Caco-2 (cell line): Measurements from ENCODE around the gene KLRC3. TPM values are rescaled to one million over a fixed set of nuclear protein-coding genes. Genes with fewer than 3 reads are reported as not detected.
"Not testable (repeated sequence)": the region's sequence is repeated elsewhere in the genome, so short reads cannot be mapped to it uniquely, and the experiment has no call there.

Experiments
- BruUV-seq: library from RNA; stranded (reverse); fragments of 400-500 nt; replicated peaks from 2 replicates; lab custom pipeline; 2021; lab: Mats Ljungman, UMichigan
- CTCF ChIA-PET: fragments of 300-600 bp; sonication (Branson Sonifier 250); formaldehyde crosslinking; loops from one replicate; lab custom pipeline; 2022; ENCODE audit warnings: antibody characterized with exemption; lab: Charles Lee
- POLR2A ChIA-PET: fragments of 300-600 bp; sonication (Branson Sonifier 250); formaldehyde crosslinking; loops from one replicate; lab custom pipeline; 2022; ENCODE audit warnings: antibody characterized with exemption; lab: Charles Lee
- DNase-seq, 2 experiments: peaks; one replicate each; pipeline versions ENCODE4 v3.0.0 to v3.0.0-alpha.2; 2020 to 2022
- H3K27me3 ChIP-seq: replicated peaks from 2 replicates; pipeline ENCODE4 v1.6.0; 2011; ENCODE audit warnings: low read length; ENCODE audit not compliant: control insufficient read depth, insufficient read depth
- H3K36me3 ChIP-seq: 2 replicates; pipeline ENCODE4 v1.5.1; 2011; ENCODE audit warnings: low read length; ENCODE audit not compliant: control insufficient read depth, insufficient read depth
- H3K4me1 ChIP-seq: fragments of 250-450 bp; sonication (Bioruptor Pico); 2 replicates; pipeline ENCODE4 v1.5.1; 2020; ENCODE audit warnings: mild to moderate bottlenecking
- H3K4me3 ChIP-seq: 2 replicates; pipeline ENCODE4 v1.5.1; 2011; ENCODE audit warnings: low read depth, mild to moderate bottlenecking, control low read depth, low read length
- H3K9me3 ChIP-seq: fragments of 250-450 bp; sonication (Bioruptor Pico); 2 replicates; pipeline ENCODE4 v1.5.1; 2020; ENCODE audit warnings: mild to moderate bottlenecking, moderate library complexity
- H3K27ac Mint-ChIP-seq: one replicate; pipeline ENCODE4 v1.8.0; 2022; ENCODE audit warnings: mixed read lengths; ENCODE audit not compliant: unreplicated experiment
- H3K27me3 Mint-ChIP-seq: one replicate; pipeline ENCODE4 v1.8.0; 2022; ENCODE audit warnings: mixed read lengths; ENCODE audit not compliant: insufficient read depth, unreplicated experiment
- H3K36me3 Mint-ChIP-seq: one replicate; pipeline ENCODE4 v1.8.0; 2022; ENCODE audit warnings: mild to moderate bottlenecking, mixed read lengths; ENCODE audit not compliant: insufficient read depth, unreplicated experiment
- H3K4me1 Mint-ChIP-seq: one replicate; pipeline ENCODE4 v1.8.0; 2022; ENCODE audit warnings: low read depth, mixed read lengths; ENCODE audit not compliant: unreplicated experiment
- H3K4me3 Mint-ChIP-seq: one replicate; pipeline ENCODE4 v1.8.0; 2022; ENCODE audit warnings: mild to moderate bottlenecking, moderate library complexity, mixed read lengths; ENCODE audit not compliant: unreplicated experiment
- H3K9me3 Mint-ChIP-seq: one replicate; pipeline ENCODE4 v1.8.0; 2022; ENCODE audit warnings: mixed read lengths; ENCODE audit not compliant: unreplicated experiment
- intact Hi-C: fragments of 100-400 bp; cut with micrococcal nuclease; formaldehyde crosslinking; loops from one replicate; pipeline ENCODE4 v1.10.0; 2022; ENCODE audit not compliant: unreplicated experiment
- total RNA-seq: library from RNA; stranded (reverse); gene quantifications from 2 replicates; pipeline ENCODE4 v1.2.3, GENCODE V29; 2022

KLRC3 gene
- total RNA-seq, 1 experiment from 2014 or later = not detected

DNA sequence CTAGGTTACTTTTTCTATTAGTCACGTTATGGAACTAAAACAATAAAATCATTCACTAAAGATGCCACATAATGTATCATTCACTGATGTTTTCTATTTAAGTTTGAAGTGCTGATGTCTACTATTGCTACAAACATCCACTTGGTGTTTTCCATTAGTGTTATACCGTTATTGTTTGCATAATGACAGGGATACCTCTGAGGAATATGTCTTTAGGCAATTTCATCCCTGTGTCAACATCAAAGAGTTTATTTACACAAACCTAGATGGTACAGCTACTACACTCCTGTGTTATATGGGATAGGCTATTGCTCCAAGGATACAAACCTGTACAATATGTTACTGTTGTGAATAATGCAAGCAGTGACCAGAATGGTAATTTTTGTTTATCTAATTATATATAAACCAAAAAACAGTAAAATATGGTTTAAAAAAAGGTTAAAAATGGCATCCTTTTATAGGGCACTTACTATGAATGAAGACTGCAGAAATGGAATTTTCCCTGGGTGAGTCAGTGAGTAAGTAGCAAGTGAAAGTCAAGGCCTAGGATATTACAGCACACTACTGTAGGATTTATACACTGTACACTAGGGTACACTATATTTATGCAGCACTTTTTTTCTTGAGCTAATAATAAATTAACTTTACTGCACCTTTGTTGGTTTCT is 19.3 kb upstream of the KLRC3 start:
- H3K36me3 Mint-ChIP-seq, DNase-seq, H3K4me3 Mint-ChIP-seq, H3K4me3 ChIP-seq, BruUV-seq, POLR2A ChIA-PET, H3K4me1 ChIP-seq, H3K27me3 Mint-ChIP-seq, intact Hi-C loops, H3K9me3 ChIP-seq, H3K27ac Mint-ChIP-seq, H3K27me3 ChIP-seq, CTCF ChIA-PET, H3K36me3 ChIP-seq, H3K9me3 Mint-ChIP-seq, H3K4me1 Mint-ChIP-seq: not testable (repeated sequence)

DNA sequence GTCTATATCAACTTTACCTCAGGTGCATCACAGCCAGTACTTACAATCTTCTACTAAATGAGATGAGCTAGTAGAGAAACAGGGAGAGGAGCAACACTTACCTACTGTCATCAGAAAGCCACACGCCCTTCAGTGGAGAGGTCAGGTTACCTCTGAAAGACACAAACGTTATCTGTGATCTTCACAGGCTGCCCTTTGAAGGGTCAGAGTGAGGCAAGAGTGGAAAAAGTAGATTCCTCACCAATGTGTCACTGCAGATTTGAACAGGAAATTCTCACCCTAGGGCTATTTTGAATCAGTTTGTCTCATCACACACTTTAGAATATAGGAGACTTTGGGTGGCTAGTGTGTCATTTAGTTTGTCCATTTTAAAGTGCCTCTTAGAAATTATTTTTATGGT is 17.2 kb upstream of the KLRC3 start:
- CTCF ChIA-PET, POLR2A ChIA-PET: not testable (repeated sequence)

DNA sequence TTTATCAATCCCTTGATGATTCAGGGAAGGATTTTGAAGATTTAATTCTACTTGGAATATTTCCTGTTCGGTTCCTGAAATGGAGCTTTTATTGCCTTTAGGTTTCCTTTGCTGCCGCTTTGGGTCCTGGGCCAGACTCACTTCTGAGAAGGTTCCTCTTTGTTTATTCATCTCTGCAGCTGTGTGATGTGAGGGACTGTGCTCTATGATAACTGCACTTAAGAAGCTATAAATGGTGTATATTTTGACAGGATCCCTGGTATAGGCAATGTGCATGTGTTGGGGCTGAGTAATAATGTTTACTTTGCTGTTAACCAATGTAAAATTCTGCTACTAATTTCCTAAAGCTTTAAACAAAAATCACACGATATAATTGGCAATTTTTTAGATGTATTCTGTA is 15.4 kb upstream of the KLRC3 start, which contains the start of gene KLRC2:
KLRC2 (minus strand) TSS at position 195 of the 400 bp plus-strand sequence; CDS start at position 171, 24 bp downstream.
- H3K27me3 ChIP-seq, POLR2A ChIA-PET, H3K4me3 Mint-ChIP-seq, intact Hi-C loops, H3K36me3 ChIP-seq, H3K36me3 Mint-ChIP-seq, H3K4me1 Mint-ChIP-seq, BruUV-seq, DNase-seq, H3K27ac Mint-ChIP-seq, H3K4me1 ChIP-seq, H3K9me3 ChIP-seq, H3K27me3 Mint-ChIP-seq, H3K4me3 ChIP-seq, CTCF ChIA-PET, H3K9me3 Mint-ChIP-seq: not testable (repeated sequence)

More for the DNA sequence above, 17.2 kb upstream of the KLRC3 start:
- intact Hi-C loops, H3K4me3 ChIP-seq, DNase-seq, H3K27ac Mint-ChIP-seq, H3K36me3 ChIP-seq, H3K4me1 ChIP-seq, H3K27me3 ChIP-seq, BruUV-seq, H3K9me3 Mint-ChIP-seq, H3K4me3 Mint-ChIP-seq, H3K4me1 Mint-ChIP-seq, H3K27me3 Mint-ChIP-seq, H3K9me3 ChIP-seq, H3K36me3 Mint-ChIP-seq: not testable (repeated sequence)

DNA sequence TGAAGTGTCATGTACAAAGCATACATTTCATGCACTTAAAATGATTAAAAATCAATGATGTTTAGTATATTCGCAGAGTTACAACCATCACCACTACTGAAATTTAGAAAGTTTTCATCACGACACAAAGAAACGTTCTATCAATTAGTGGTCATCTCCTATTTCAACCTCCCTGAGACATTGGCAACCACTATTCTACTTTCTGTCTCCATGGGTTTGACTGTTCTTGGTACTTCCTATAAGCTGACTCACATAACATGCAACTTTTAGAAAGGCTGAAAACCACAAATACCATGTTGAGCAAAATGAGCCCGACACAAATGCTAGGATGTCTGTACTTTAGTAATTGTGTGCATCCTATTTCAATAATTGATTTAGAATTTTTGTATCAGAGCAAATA is 10.2 kb upstream of the KLRC3 start:
- H3K4me3 ChIP-seq, BruUV-seq, intact Hi-C loops, H3K4me1 Mint-ChIP-seq, H3K36me3 ChIP-seq, POLR2A ChIA-PET, H3K4me1 ChIP-seq, DNase-seq, H3K27ac Mint-ChIP-seq, H3K9me3 ChIP-seq, H3K4me3 Mint-ChIP-seq, H3K27me3 Mint-ChIP-seq, H3K36me3 Mint-ChIP-seq, CTCF ChIA-PET, H3K9me3 Mint-ChIP-seq, H3K27me3 ChIP-seq: not testable (repeated sequence)

DNA sequence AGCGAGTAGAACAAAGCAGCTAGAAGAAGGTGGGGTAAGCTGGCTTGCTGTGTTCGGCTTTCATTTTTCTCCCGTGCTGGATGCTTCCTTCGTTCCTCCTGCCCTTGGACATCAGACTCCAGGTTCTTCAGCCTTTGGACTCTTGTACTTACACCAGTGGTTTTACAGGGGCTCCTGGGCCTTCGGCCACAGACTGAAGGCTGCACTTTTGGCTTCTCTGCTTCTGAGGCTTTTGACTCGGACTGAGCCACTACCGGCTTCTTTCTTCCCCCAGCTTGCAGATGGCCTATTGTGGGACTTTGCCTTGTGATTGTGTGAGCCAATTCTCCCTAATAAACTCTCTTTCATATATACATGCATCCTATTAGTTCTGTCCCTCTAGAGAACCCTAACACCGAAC is 5.5 kb upstream of the KLRC3 start:
- DNase-seq, H3K36me3 Mint-ChIP-seq, H3K27ac Mint-ChIP-seq, H3K4me1 ChIP-seq, H3K4me1 Mint-ChIP-seq, H3K9me3 ChIP-seq, BruUV-seq, intact Hi-C loops, H3K27me3 Mint-ChIP-seq, H3K36me3 ChIP-seq, H3K4me3 Mint-ChIP-seq, H3K4me3 ChIP-seq, CTCF ChIA-PET, POLR2A ChIA-PET, H3K9me3 Mint-ChIP-seq, H3K27me3 ChIP-seq: not testable (repeated sequence)

DNA sequence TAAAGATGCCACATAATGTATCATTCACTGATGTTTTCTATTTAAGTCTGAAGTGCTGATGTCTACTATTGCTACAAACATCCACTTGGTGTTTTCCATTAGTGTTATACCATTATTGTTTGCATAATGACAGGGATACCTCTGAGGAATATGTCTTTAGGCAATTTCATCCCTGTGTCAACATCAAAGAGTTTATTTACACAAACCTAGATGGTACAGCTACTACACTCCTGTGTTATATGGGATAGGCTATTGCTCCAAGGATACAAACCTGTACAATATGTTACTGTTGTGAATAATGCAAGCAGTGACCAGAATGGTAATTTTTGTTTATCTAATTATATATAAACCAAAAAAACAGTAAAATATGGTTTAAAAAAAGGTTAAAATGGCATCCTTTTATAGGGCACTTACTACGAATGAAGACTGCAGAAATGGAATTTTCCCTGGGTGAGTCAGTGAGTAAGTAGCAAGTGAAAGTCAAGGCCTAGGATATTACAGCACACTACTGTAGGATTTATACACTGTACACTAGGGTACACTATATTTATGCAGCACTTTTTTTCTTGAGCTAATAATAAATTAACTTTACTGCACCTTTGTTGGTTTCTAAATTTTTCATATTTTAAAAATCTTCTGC is 4.0 kb upstream of the KLRC3 start:
- intact Hi-C loops, H3K27me3 ChIP-seq, POLR2A ChIA-PET, H3K36me3 ChIP-seq, H3K9me3 Mint-ChIP-seq, H3K36me3 Mint-ChIP-seq, CTCF ChIA-PET, H3K27ac Mint-ChIP-seq, H3K4me1 ChIP-seq, H3K9me3 ChIP-seq, H3K27me3 Mint-ChIP-seq, H3K4me3 ChIP-seq, DNase-seq, H3K4me3 Mint-ChIP-seq, H3K4me1 Mint-ChIP-seq, BruUV-seq: not testable (repeated sequence)

DNA sequence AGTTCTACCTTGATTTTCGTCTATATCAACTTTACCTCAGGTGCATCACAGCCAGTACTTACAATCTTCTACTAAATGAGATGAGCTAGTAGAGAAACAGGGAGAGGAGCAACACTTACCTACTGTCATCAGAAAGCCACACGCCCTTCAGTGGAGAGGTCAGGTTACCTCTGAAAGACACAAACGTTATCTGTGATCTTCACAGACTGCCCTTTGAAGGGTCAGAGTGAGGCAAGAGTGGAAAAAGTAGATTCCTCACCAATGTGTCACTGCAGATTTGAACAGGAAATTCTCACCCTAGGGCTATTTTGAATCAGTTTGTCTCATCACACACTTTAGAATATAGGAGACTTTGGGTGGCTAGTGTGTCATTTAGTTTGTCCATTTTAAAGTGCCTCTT is 1.8 kb upstream of the KLRC3 start:
- H3K4me3 ChIP-seq, H3K36me3 ChIP-seq, H3K4me1 Mint-ChIP-seq, CTCF ChIA-PET, H3K27ac Mint-ChIP-seq, H3K27me3 Mint-ChIP-seq, H3K9me3 ChIP-seq, H3K4me1 ChIP-seq, H3K27me3 ChIP-seq, H3K9me3 Mint-ChIP-seq, H3K4me3 Mint-ChIP-seq, H3K36me3 Mint-ChIP-seq, BruUV-seq, intact Hi-C loops, POLR2A ChIA-PET: not testable (repeated sequence)
- peak; percentile 67 to 72 for DNase-seq
